Neuronal stem cell (in vitro differentiated cells): ENCODE data around the gene PPP6C.
A peak's percentile ranks its signal among the peaks of the same experiment; 100 is the strongest.
"Not testable (repeated sequence)": the region's sequence is repeated elsewhere in the genome, so short reads cannot be mapped to it uniquely, and the experiment has no call there.

Experiments
- DNase-seq: peaks from one replicate; pipeline ENCODE4 v3.0.0-alpha.2; 2013; ENCODE audit warnings: low spot score
- H2AFZ ChIP-seq: one replicate; pipeline ENCODE4 v1.6.1; 2013; ENCODE audit warnings: mild to moderate bottlenecking, low read length, inconsistent platforms
- H2AK5ac ChIP-seq: 2 replicates; pipeline ENCODE4 v1.6.1; 2013; ENCODE audit warnings: low read depth, mild to moderate bottlenecking, inconsistent platforms, low read length, moderate library complexity, mixed read lengths
- H2BK120ac ChIP-seq: 2 replicates; pipeline ENCODE4 v1.6.1; 2013; ENCODE audit warnings: low read depth, mild to moderate bottlenecking, inconsistent platforms, low read length, moderate library complexity, mixed read lengths
- H2BK12ac ChIP-seq: one replicate; pipeline ENCODE4 v1.6.1; 2013; ENCODE audit warnings: low read length, inconsistent platforms
- H2BK15ac ChIP-seq: 2 replicates; pipeline ENCODE4 v1.6.1; 2013; ENCODE audit warnings: mild to moderate bottlenecking, low read length, inconsistent platforms, mixed read lengths
- H2BK5ac ChIP-seq: one replicate; pipeline ENCODE4 v1.6.1; 2013; ENCODE audit warnings: inconsistent platforms, mild to moderate bottlenecking, low read length, moderate library complexity
- H3K14ac ChIP-seq: one replicate; pipeline ENCODE4 v1.6.1; 2013; ENCODE audit warnings: low read length, inconsistent platforms
- H3K18ac ChIP-seq: 2 replicates; pipeline ENCODE4 v1.6.1; 2013; ENCODE audit warnings: low read length, inconsistent platforms
- H3K23ac ChIP-seq: 2 replicates; pipeline ENCODE4 v1.6.1; 2013; ENCODE audit warnings: low read depth, mild to moderate bottlenecking, mixed read lengths, low read length, inconsistent platforms; ENCODE audit not compliant: poor library complexity
- H3K27ac ChIP-seq: replicated peaks from 3 replicates; pipeline ENCODE4 v1.5.1; 2013; ENCODE audit warnings: low read length, inconsistent platforms
- H3K27me3 ChIP-seq, 3 experiments: 2 replicates each; pipeline ENCODE4 v1.6.1; 2013; ENCODE audit warnings: low read length in 3 of 3, mild to moderate bottlenecking in 2 of 3, inconsistent platforms in 1 of 3, low read depth in 1 of 3, mixed read lengths in 1 of 3, moderate library complexity in 1 of 3; ENCODE audit not compliant: control insufficient read depth in 3 of 3, insufficient read depth in 3 of 3
- H3K36me3 ChIP-seq, 2 donors: replicated peaks in 1 of 2; 2 replicates each; pipeline ENCODE4 v1.6.1; 2013; ENCODE audit warnings: low read length in 2 of 2; ENCODE audit not compliant: control insufficient read depth in 2 of 2, insufficient read depth in 2 of 2
- H3K4ac ChIP-seq: 2 replicates; pipeline ENCODE4 v1.6.1; 2013; ENCODE audit warnings: inconsistent platforms, mild to moderate bottlenecking, low read length, moderate library complexity
- H3K4me1 ChIP-seq, 2 donors: 1 replicate in 1 of 2; 2 replicates in 1 of 2; pipeline ENCODE4 v1.6.1; 2013; ENCODE audit warnings: low read length in 2 of 2, low read depth in 1 of 2; ENCODE audit not compliant: control insufficient read depth in 2 of 2, insufficient read depth in 1 of 2
- H3K4me2 ChIP-seq: one replicate; pipeline ENCODE4 v1.6.1; 2013; ENCODE audit warnings: mild to moderate bottlenecking, low read length, inconsistent platforms; ENCODE audit not compliant: insufficient read depth, poor library complexity, severe bottlenecking
- H3K4me3 ChIP-seq, 2 donors: 2 replicates each; pipeline ENCODE4 v1.5.1; 2013; ENCODE audit warnings: low read length in 2 of 2, mild to moderate bottlenecking in 2 of 2, inconsistent platforms in 1 of 2, moderate library complexity in 1 of 2
- H3K79me1 ChIP-seq: one replicate; pipeline ENCODE4 v1.6.1; 2013; ENCODE audit warnings: low read depth, mild to moderate bottlenecking, inconsistent platforms, low read length, moderate library complexity
- H3K9ac ChIP-seq: one replicate; pipeline ENCODE4 v1.6.1; 2013; ENCODE audit warnings: mild to moderate bottlenecking, low read depth, low read length, inconsistent platforms; ENCODE audit not compliant: poor library complexity
- H3K9me3 ChIP-seq, 2 donors: replicated peaks in 1 of 2; 2 replicates each; pipeline versions ENCODE3 to v1.6.1; 2013; ENCODE audit warnings: low read length in 2 of 2, mild to moderate bottlenecking in 2 of 2, inconsistent platforms in 1 of 2, low read depth in 1 of 2, mixed read lengths in 1 of 2, moderate library complexity in 1 of 2; ENCODE audit not compliant: control insufficient read depth in 2 of 2, insufficient read depth in 1 of 2
- H4K8ac ChIP-seq: one replicate; pipeline ENCODE4 v1.6.1; 2013; ENCODE audit warnings: low read depth, mild to moderate bottlenecking, inconsistent platforms, low read length, moderate library complexity
- H4K91ac ChIP-seq: one replicate; pipeline ENCODE4 v1.6.1; 2013; ENCODE audit warnings: low read length, low read depth, mild to moderate bottlenecking, inconsistent platforms; ENCODE audit not compliant: poor library complexity
- WGBS, 2 donors: extraction: QIAGEN DNeasy Blood & Tissue Kit; methylation state at CpG; one replicate each; pipeline ENCODE4 v1.1.7; 2013; ENCODE audit warnings: missing lambda C conversion rate in 2 of 2, mixed read lengths in 1 of 2; ENCODE audit not compliant: insufficient read length in 2 of 2, insufficient replicate concordance in 1 of 2; ENCODE audit errors: extremely low coverage in 2 of 2; 5-methylcytosine and 5-hydroxymethylcytosine counted together

PPP6C gene

DNA sequence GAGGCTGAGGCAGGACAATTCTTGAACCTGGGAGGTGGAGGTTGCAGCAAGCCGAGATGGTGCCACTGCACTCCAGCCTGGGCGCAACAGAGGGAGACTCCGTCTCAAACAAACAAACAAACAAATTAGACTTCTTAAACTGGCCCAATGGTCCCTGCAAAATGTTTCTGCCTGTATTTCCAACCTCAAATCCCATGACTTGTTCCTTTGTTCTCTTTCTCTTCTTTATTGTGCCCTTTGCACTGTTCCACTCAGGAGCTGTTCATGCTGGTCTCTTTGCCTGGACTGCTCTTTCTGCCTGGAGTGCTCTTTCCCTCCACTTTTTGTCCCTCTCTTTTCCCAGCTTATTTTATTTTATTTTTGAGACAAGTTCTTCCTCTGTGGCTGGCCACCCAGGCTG lies 14.9 kb upstream of the PPP6C start:
- WGBS, 2 donors: no CpG with 5 or more reads among the region's 3 CpGs
- Histone ChIP-seq H2AK5ac (no peak overlapping the region), H3K36me3 (peaks cover 6 to 43% of the 10 kb centered on the region in 2 donors), H3K9ac (no peak overlapping the region), H3K4me2 (no peak overlapping the region), H3K27me3 (no peaks in the 10 kb centered on the region), H3K79me1 (no peaks in the 10 kb centered on the region), H4K91ac (no peak overlapping the region), H3K9me3 (no peaks in the 10 kb centered on the region), H3K4me3 (no peak overlapping the region), H3K4ac (no peak overlapping the region), H4K8ac (no peak overlapping the region), H3K4me1 (peaks cover 0 to 1% of the 10 kb centered on the region in 2 donors), H2BK5ac (no peak overlapping the region), H3K14ac (no peak overlapping the region), H2BK120ac (no peak overlapping the region), H2AFZ (no peak overlapping the region), H2BK12ac (no peak overlapping the region), H3K18ac (no peak overlapping the region), H3K23ac (no peak overlapping the region), H2BK15ac (no peak overlapping the region), H3K27ac (no peak overlapping the region)
- no peak for DNase-seq

DNA sequence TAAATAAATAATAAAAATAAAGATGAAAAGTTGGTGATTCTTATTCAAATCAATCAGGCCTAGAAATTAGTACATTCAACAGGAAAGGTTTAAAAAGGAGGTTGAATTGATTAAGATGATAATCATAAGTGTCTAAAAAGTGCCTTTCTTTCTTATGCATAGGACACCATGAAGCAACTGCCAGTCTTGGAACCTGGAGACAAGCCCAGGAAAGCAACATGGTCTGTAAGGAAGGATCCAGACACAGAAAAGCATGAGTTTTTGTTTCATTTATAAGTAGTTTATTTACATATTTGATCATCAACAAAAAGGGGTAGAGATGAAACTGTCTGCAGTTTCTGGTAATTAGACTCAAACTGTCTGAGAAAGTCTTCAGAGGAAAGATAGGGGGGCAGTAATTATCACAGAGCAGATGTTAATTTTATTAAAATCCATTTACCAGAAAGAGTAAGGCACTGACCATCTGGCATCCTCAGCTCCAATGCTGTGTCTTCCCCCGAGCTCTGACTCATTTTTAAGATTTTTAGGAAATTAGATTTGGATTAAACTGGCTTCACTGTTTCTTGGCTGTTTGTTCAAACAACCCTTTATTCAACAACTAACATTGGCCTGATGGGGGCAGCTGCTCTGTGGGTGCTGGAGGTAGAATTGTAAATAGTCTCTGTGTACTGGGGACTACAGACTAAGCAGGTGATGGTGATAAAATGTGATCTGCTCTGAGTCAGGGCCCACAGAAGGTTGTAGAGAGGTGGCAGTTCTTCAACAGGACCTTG lies 13.4 kb upstream of the PPP6C start:
- no peak overlapping the region for H4K91ac ChIP-seq
- no peaks in the 10 kb centered on the region for H3K9me3 ChIP-seq

DNA sequence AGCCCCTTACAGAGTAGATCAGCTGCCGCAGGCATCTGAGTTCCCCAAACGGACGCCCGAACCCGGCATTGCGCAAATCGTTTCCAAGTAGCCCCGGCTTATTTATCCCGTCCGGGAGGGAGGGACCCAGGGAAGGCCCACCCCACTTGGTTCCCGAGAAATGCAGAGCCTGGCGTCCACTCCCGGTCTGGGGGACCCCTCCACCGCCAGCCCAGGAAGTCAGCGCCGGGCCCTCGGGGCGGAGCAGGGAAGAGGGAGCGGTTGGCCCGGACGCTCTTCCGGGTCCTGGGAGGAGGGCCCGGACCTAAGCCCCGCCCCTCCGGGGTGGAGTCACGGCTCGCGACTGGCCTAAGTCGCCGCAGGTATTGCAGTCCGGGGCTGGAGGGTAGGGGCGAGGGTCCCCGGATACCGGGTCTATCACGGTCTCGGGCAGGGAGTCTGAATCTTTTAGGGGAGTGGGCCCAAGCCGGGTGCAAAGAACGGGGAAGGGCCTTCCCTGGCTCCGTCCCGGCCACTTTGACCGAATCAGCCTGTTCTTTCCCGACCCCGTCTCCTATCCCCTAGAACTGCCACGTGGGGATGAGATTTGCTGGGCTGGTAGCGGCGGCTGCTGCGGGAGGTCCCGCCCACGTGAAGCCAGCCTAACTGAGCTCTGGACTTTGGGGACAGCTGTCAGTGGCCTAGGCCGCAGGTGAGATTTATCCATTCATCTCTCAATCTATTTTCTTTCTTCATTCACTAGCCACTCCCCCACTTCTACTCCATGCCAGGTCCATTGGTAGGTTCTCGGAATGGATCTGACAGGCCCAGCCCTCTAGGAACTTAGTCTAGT lies 10.8 kb upstream of the PPP6C start, which contains the start of gene RABEPK:
Gene RABEPK (plus strand): TSS at position 327 of the 832 bp plus-strand sequence. CDS start 2,472 bp downstream, outside the sequence.
- Histone ChIP-seq H3K79me1 (no peaks in the 10 kb centered on the region), H2BK12ac (no peak within 1 kb of the TSS), H2BK5ac (no peak within 1 kb of the TSS), H3K14ac (no peak within 1 kb of the TSS), H2AFZ (peak within 1 kb of the TSS; percentile 97), H3K4me3 (peak within 1 kb of the TSS; percentile 75 to 92), H3K9ac (no peak within 1 kb of the TSS), H3K23ac (peak within 1 kb of the TSS; percentile 81), H3K9me3 (no peaks in the 10 kb centered on the region), H3K4me2 (peak within 1 kb of the TSS; percentile 60), H2AK5ac (no peak within 1 kb of the TSS), H3K27me3 (no peaks in the 10 kb centered on the region), H3K4ac (no peak within 1 kb of the TSS), H2BK120ac (no peak within 1 kb of the TSS), H4K91ac (no peak within 1 kb of the TSS), H2BK15ac (no peak within 1 kb of the TSS), H3K27ac (peak within 1 kb of the TSS; percentile 66), H3K4me1 (peaks cover 0 to 1% of the 10 kb centered on the region in 2 donors), H4K8ac (no peak within 1 kb of the TSS), H3K36me3 (peaks cover 2 to 12% of the 10 kb centered on the region in 2 donors), H3K18ac (peak within 1 kb of the TSS; percentile 55)
- DNase-seq: peak; percentile 91
- no CpG with 5 or more reads among the region's 51 CpGs for WGBS, 2 donors

More for the DNA sequence above, 13.4 kb upstream of the PPP6C start:
- H2AFZ ChIP-seq: no peak overlapping the region
- H4K8ac ChIP-seq: no peak overlapping the region
- no peak overlapping the region for H3K14ac ChIP-seq
- H2BK5ac ChIP-seq: no peak overlapping the region
- H2BK12ac ChIP-seq: no peak overlapping the region
- no peak overlapping the region for H3K4me3 ChIP-seq
- H3K36me3 ChIP-seq: peaks cover 5 to 34% of the 10 kb centered on the region in 2 donors
- H3K27ac ChIP-seq: no peak overlapping the region
- H3K23ac ChIP-seq: no peak overlapping the region
- no CpG with 5 or more reads among the region's 1 CpG for WGBS, 2 donors
- H3K4me1 ChIP-seq: peaks cover 0 to 1% of the 10 kb centered on the region in 2 donors
- no peaks in the 10 kb centered on the region for H3K27me3 ChIP-seq
- no peaks in the 10 kb centered on the region for H3K79me1 ChIP-seq
- no peak overlapping the region for H3K4ac ChIP-seq
- no peak overlapping the region for H3K9ac ChIP-seq
- no peak overlapping the region for H2BK15ac ChIP-seq
- no peak for DNase-seq
- no peak overlapping the region for H2BK120ac ChIP-seq
- H2AK5ac ChIP-seq: no peak overlapping the region
- no peak overlapping the region for H3K4me2 ChIP-seq
- no peak overlapping the region for H3K18ac ChIP-seq

DNA sequence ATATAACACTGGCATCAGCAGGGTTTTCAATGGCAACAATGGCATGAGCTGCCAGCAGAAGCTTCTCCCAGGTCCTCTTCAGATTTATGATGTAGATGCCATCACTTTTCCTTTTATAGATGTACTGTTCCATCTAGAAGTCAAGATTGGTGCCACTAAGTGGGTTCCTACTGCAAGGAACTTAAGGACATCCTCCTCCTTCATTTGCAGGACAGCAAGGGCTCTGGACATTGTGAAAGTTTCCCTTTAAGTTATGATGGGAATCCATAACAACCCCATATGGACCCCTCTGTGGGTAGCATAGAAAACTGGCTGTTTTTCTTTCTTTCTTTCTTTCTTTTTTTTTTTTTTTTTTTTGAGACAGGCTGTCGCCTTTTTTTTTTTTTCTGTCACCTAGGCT lies 6.0 kb upstream of the PPP6C start:
- H3K4ac ChIP-seq, H4K91ac ChIP-seq, H2AK5ac ChIP-seq, H3K23ac ChIP-seq, H3K27me3 ChIP-seq, H3K79me1 ChIP-seq, H3K9me3 ChIP-seq, H2BK15ac ChIP-seq, H3K9ac ChIP-seq, H2AFZ ChIP-seq, H3K14ac ChIP-seq, H3K27ac ChIP-seq, H3K4me2 ChIP-seq, H3K18ac ChIP-seq, H2BK120ac ChIP-seq, H4K8ac ChIP-seq, H3K36me3 ChIP-seq, H2BK5ac ChIP-seq, H3K4me1 ChIP-seq, DNase-seq, H2BK12ac ChIP-seq, H3K4me3 ChIP-seq: not testable (repeated sequence)
- WGBS, 2 donors: no CpG with 5 or more reads among the region's 1 CpG
